Body of pancreas (tissue), 4 donors: ENCODE data around the gene FHOD3. TPM values are rescaled to one million over a fixed set of nuclear protein-coding genes. Genes with fewer than 3 reads are reported as not detected.
"Not testable (repeated sequence)": the region's sequence is repeated elsewhere in the genome, so short reads cannot be mapped to it uniquely, and the experiment has no call there.

Experiments used
- ATAC-seq: fragments of 150-250 bp; one replicate; pipeline ENCODE4 v1.9.1; 2016
- DNase-seq, 4 donors: peaks; one replicate each; pipeline ENCODE4 v3.0.0-alpha.2; 2019
- H3K27ac ChIP-seq, 4 donors: fragments of 200-600 bp; sonication (generic); 1 replicate in 3 of 4; 2 replicates in 1 of 4; pipeline versions ENCODE4 v1.5.1 to v1.6.1; 2016 to 2019; ENCODE audit warnings: mild to moderate bottlenecking in 1 of 4, mixed read lengths in 1 of 4, moderate library complexity in 1 of 4
- H3K27me3 ChIP-seq, 2 donors: fragments of 200-600 bp; sonication (generic); one replicate each; pipeline ENCODE4 v1.6.0; 2016; ENCODE audit warnings: mild to moderate bottlenecking in 1 of 2
- H3K36me3 ChIP-seq, 2 donors: fragments of 200-600 bp; sonication (generic); replicated peaks in 1 of 2; 2 replicates each; pipeline ENCODE4 v1.5.1; 2016; ENCODE audit warnings: low read depth in 2 of 2; ENCODE audit not compliant: insufficient read depth in 1 of 2
- H3K4me1 ChIP-seq: fragments of 200-600 bp; sonication (generic); one replicate; pipeline ENCODE4 v1.6.0; 2016
- H3K4me3 ChIP-seq, 2 donors: fragments of 200-600 bp; sonication (generic); 1 replicate in 1 of 2; 2 replicates in 1 of 2; pipeline ENCODE4 v1.5.1; 2016 to 2019
- H3K9me3 ChIP-seq, 3 donors: fragments of 200-600 bp; sonication (generic); 1 replicate in 2 of 3; 2 replicates in 1 of 3; pipeline ENCODE4 v1.5.1; 2016
- CTCF ChIP-seq, 7 experiments: fragments of 450-650 bp in 4 of 7; fragments of 200-600 bp in 3 of 7; sonication (generic) in 3 of 7; IDR thresholded peaks; one replicate each; pipeline ENCODE4 v1.5.1; 2016 to 2019; ENCODE audit warnings: antibody characterized with exemption in 7 of 7
- POLR2A ChIP-seq, 3 donors: fragments of 450-650 bp; IDR thresholded peaks; one replicate each; pipeline ENCODE4 v1.6.1; 2016; ENCODE audit warnings: antibody characterized with exemption in 3 of 3, mild to moderate bottlenecking in 2 of 3
- WGBS, 2 donors: methylation state at CpG; one replicate each; pipeline ENCODE4 v1.1.5; 2017; 5-methylcytosine and 5-hydroxymethylcytosine counted together
- intact Hi-C: fragments of 100-400 bp; cut with DNase I; formaldehyde crosslinking; loops from one replicate; pipeline ENCODE4 v1.15.1; 2023
- total RNA-seq, 2 donors: library from RNA; depleted of rRNA; stranded (reverse); fragments of >200 nt; gene quantifications; one replicate each; pipeline ENCODE4 v1.1.0, GENCODE V29; 2016

Gene FHOD3
- total RNA-seq, 2 donors from 2014 or later: 0.52 to 2.0 TPM

- TF ChIP-seq POLR2A (IDR thresholded peaks at IDR 0.05): no peak
- no peak for TF ChIP-seq CTCF (IDR thresholded peaks at IDR 0.05)
- Histone ChIP-seq H3K27me3 (no peaks in the 10 kb centered on the region), H3K9me3 (no peaks in the 10 kb centered on the region), H3K27ac (no peak overlapping the region), H3K4me3 (no peak overlapping the region), H3K4me1 (peaks cover 14% of the 10 kb centered on the region), H3K36me3 (no peaks in the 10 kb centered on the region)
- DNase-seq (no peak), ATAC-seq (no peak)
- intact Hi-C loops: no loop called here
- 84 to 90% methylated on average over 4 of the region's 4 CpGs for WGBS, 2 donors
These were observed 161.7 kb downstream of the FHOD3 start for GRCh38 chr18:36459203-36459602.

- no peak for DNase-seq
- 52 to 78% methylated on average over 3 of the region's 3 CpGs for WGBS, 2 donors
These were observed 162.3 kb downstream of the FHOD3 start for GRCh38 chr18:36459786-36460185.

GRCh38 chr18:36460324-36460850, 162.9 kb downstream of the FHOD3 start:
- no peak overlapping the region for H3K4me3 ChIP-seq
- no peak for ATAC-seq
- H3K36me3 ChIP-seq: no peaks in the 10 kb centered on the region
- H3K27ac ChIP-seq: no peak overlapping the region
- TF ChIP-seq CTCF (IDR thresholded peaks at IDR 0.05) (no peak), POLR2A (IDR thresholded peaks at IDR 0.05) (no peak)
- intact Hi-C loops: no loop called here
- no peaks in the 10 kb centered on the region for H3K27me3 ChIP-seq
- DNase-seq: no peak
- H3K4me1 ChIP-seq: peaks cover 6% of the 10 kb centered on the region
- no peaks in the 10 kb centered on the region for H3K9me3 ChIP-seq
- 60 to 61% methylated on average over 2 of the region's 2 CpGs for WGBS, 2 donors

More at GRCh38 chr18:36459786-36460185, 162.3 kb downstream of the FHOD3 start:
- H3K27me3 ChIP-seq: no peaks in the 10 kb centered on the region
- H3K27ac ChIP-seq: no peak overlapping the region
- no peak overlapping the region for H3K4me3 ChIP-seq
- ATAC-seq: no peak
- H3K36me3 ChIP-seq: no peaks in the 10 kb centered on the region
- no peak for TF ChIP-seq CTCF (IDR thresholded peaks at IDR 0.05)
- no peak for TF ChIP-seq POLR2A (IDR thresholded peaks at IDR 0.05)
- intact Hi-C loops: no loop called here
- peaks cover 8% of the 10 kb centered on the region for H3K4me1 ChIP-seq
- H3K9me3 ChIP-seq: no peaks in the 10 kb centered on the region

GRCh38 chr18:36460854-36461253, 163.3 kb downstream of the FHOD3 start:
- TF ChIP-seq CTCF (IDR thresholded peaks at IDR 0.05) (no peak), POLR2A (IDR thresholded peaks at IDR 0.05) (no peak)
- intact Hi-C loops: no loop called here
- no peak for DNase-seq
- H3K4me1 ChIP-seq: peaks cover 10% of the 10 kb centered on the region
- ATAC-seq: no peak
- H3K36me3 ChIP-seq: no peaks in the 10 kb centered on the region
- WGBS, 2 donors: 83 to 86% methylated on average over 3 of the region's 3 CpGs
- no peak overlapping the region for H3K4me3 ChIP-seq
- no peaks in the 10 kb centered on the region for H3K9me3 ChIP-seq
- H3K27ac ChIP-seq: no peak overlapping the region
- H3K27me3 ChIP-seq: no peaks in the 10 kb centered on the region

DNA sequence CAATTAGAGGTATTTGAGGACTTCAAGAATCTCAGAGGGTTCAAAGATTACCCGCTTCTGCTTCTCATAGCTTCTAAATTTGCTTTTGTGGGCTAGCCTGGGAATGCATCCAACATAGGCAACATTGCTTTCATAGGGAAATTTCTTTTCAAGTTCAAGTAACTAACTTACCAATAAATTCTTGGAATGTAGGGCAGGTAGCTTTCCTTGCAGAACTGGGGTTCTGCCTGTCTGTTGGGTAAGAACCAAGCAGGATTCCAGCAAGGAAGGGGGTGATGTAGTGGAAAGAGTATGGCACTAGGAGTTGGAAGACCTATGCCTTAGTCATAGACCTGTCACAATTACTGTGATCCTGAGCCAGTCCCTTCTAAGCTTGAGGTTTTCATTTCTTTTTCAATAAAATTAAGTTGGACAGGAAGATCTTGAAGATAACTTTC, 164.1 kb downstream of the FHOD3 start:
- TF ChIP-seq POLR2A (IDR thresholded peaks at IDR 0.05) (no peak), CTCF (IDR thresholded peaks at IDR 0.05) (no peak)
- Histone ChIP-seq H3K9me3 (no peaks in the 10 kb centered on the region), H3K36me3 (no peaks in the 10 kb centered on the region), H3K4me1 (peaks cover 18% of the 10 kb centered on the region), H3K4me3 (no peak overlapping the region), H3K27ac (no peak overlapping the region), H3K27me3 (no peaks in the 10 kb centered on the region)
- ATAC-seq (no peak), DNase-seq (no peak)
- WGBS, 2 donors: 100% methylated on average over 1 of the region's 1 CpG
- intact Hi-C loops: no loop called here

DNA sequence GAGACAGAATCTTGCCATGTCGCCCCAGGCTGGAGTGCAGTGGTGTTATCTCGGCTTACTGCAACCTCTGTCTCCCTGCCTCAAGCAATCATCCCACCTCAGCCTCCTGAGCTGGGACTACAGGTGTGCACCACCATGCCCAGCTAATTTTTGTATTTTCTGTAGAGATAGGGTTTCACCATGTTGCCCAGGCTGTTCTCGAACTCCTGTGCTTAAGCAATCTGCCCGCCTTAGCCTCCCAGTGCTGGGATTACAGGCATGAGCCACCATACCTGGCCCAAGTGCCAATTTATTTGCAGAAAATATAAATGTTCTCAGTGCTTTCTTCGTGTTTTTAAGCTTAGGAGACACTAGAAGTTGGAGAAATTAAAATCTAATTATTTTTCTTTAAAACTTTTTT, 166.0 kb downstream of the FHOD3 start:
- DNase-seq, H3K27ac ChIP-seq, H3K4me3 ChIP-seq, H3K27me3 ChIP-seq, H3K9me3 ChIP-seq, ATAC-seq, intact Hi-C loops, H3K36me3 ChIP-seq: not testable (repeated sequence)
- WGBS, 2 donors: 81 to 82% methylated on average over 5 of the region's 5 CpGs
- peaks cover 37% of the 10 kb centered on the region for H3K4me1 ChIP-seq
